Esophagus squamous epithelium (tissue), 4 donors: ENCODE results near the gene THSD7B.

Experiments used
- CTCF ChIP-seq, 6 experiments: fragments of 450-650 bp in 4 of 6; fragments of 200-600 bp in 2 of 6; sonication (generic) in 2 of 6; IDR thresholded peaks; one replicate each; pipeline ENCODE4 v1.5.1; 2016 to 2019; ENCODE audit warnings: antibody characterized with exemption in 6 of 6, mild to moderate bottlenecking in 4 of 6, moderate library complexity in 4 of 6
- POLR2A ChIP-seq, 4 donors: fragments of 450-650 bp; IDR thresholded peaks; one replicate each; pipeline ENCODE4 v1.6.1; 2017; ENCODE audit warnings: antibody characterized with exemption in 4 of 4, mild to moderate bottlenecking in 4 of 4, moderate library complexity in 3 of 4

- TF ChIP-seq CTCF (IDR thresholded peaks at IDR 0.05) (no peak), POLR2A (IDR thresholded peaks at IDR 0.05) (no peak)
These were observed 349.9 kb downstream of the THSD7B start for GRCh38 chr2:137115081-137115794.
